HG03045 (cell line): Measurements from ENCODE around the gene ELAVL2.

Source experiments
- ATAC-seq: cut with Tn5 transposase; IDR thresholded peaks from one replicate; pipeline ENCODE4 v1.9.1; 2021; ENCODE audit warnings: mild to moderate bottlenecking, moderate library complexity; ENCODE audit not compliant: unreplicated experiment

ELAVL2 gene

GRCh38 chr9:23822261-23823169, 3.5 kb downstream of the ELAVL2 start:
- no peak for ATAC-seq

GRCh38 chr9:23821375-23822181, 4.5 kb downstream of the ELAVL2 start:
- ATAC-seq: no peak

DNA sequence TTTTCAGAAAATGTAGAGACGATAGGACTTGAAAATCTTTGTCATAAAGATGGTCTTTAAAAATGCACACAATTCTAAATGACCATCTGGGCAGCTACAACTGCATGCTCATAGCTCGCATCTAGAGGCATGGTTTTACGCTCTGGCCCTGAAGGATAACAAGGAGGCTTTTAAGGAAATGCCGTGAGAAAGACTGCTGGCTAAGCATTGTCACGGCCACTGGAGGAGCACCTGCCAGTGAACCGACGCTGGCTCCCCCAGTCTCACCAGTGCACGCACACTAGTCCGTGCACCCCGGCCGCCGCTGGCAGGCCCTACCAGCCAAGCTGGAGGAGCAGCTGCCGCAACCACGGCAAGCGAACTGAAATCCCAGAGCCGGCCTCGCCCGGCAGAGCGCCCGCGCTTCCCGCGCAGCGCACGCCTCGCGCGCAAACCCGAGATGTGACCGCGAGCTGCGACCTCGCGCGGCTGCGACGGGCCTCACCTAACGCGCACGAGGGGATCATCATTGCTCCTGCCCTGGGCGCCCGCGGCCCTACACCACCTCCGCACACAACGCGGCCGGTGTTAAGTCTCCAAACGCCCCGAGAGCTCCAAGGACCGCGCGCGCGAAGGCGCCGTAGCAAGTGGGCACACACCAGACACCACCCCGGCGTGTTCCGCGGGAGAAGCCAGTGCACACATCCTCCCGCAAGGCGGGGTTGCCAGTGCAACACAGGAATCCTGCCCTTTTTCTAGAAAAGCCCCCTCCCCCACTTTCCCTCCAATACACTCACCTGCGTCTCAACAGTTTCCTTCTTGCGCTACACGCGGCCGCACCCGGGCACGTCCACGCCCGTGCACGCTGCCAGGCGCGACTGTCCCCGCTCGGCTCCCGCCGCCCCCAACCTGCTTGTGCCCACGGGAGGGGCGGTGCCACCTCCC, 5.3 kb downstream of the ELAVL2 start:
- ATAC-seq: no peak

- ATAC-seq: no peak
These were observed 6.6 kb downstream of the ELAVL2 start for GRCh38 chr9:23819403-23819802.

- no peak for ATAC-seq
These were observed 11.8 kb downstream of the ELAVL2 start for GRCh38 chr9:23814243-23814642.

- ATAC-seq: no peak
These were observed 13.4 kb downstream of the ELAVL2 start for GRCh38 chr9:23812673-23813072.

GRCh38 chr9:23811633-23812032, 14.4 kb downstream of the ELAVL2 start:
- no peak for ATAC-seq

DNA sequence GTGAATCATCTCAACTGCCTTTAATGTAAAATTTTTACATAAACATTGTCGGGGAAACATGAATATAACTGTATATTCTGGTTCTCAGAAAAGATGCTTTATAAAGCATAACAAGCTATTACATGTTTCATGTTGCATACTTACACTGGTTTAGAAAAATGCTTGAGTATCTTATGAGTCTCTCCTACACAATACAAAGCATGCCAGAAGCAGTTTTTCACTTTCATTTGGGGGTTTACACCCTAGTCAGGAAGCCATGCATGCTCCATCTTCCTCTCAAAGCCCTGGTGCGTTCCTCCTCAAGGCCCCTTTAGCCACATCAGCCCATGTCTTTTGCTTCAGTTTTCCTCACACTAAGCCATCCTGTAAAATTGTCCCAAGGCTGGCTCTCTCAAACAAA, 22.8 kb downstream of the ELAVL2 start:
- ATAC-seq: no peak

DNA sequence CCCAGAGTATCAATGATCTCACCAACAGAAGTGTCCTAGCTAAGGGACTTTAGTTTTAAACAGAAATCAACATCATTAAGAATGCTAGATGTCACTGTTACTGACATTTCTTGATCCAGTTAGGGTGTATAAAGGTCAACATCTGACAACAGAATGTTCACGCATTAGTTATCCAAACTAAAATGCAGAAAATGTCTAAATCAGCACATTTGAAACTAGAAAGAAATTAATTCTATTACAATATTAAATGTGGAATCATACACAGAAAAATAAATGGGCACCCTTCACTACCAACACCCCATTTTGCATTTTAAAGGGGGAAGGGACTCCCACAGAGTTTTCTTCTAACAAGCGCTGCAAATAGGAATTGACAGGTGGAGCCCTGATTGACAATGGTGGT, 24.5 kb downstream of the ELAVL2 start:
- ATAC-seq: no peak

DNA sequence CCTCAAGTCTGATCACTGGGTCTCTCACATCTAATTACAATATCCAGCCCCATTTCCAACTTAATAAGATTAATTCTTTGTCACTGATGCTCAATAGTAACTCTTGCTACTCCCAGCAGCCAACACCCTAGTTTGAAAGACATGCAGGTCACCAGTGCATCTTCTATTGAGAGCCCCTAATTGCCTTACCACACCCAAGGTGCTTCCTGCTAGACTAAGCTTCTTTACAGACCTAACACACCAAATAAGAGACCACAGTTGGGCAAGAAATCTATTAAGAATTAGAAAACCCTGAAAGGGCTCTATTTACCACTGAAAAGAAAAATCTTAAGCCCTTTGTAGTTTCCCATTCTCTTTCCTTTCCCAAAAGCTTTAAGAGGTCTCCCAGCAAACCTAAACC, 26.5 kb downstream of the ELAVL2 start:
- no peak for ATAC-seq

GRCh38 chr9:23798325-23798724, 27.7 kb downstream of the ELAVL2 start:
- no peak for ATAC-seq

GRCh38 chr9:23796209-23796608, 29.8 kb downstream of the ELAVL2 start:
- no peak for ATAC-seq

DNA sequence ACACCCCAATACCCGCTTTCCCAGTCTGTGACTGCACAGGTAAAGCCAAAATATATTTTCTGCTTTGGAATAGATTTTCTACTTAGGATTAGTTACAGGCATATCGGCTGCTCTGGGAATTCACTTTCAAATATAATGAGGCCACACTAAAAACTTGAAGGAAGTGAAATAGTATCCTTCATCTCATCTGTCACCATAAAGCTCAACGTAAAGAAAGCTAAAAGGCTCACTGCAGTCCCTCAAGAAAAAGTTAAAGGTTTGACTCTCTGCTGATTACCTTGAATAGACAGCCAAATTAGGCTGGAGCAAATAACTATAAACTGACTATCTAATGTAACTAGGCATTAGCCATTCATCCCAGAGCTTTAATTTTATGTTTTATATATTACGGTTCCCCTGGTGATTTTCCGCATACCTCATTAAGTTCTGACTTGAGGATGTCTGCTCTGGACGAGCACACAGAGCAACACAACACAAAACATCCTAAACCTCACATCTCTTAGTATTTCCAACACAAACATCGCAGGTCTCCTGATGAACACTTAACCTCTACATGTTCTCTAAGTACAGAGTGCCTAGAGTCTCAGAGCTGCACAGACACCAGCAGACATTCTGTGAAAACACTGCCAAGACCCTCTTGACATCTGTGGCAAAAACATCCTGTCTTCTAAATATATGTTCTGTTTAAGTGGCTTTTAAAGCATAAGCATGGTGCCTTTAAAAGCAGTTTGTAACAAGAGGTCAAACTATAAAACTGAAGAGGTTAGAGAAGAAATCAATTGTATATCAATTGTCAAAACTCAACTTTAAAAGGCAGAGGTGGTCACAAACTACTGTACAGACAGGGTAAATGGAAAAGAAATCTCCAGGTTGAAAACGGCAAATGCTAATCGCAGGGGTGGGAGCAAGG, 35.4 kb downstream of the ELAVL2 start:
- no peak for ATAC-seq

DNA sequence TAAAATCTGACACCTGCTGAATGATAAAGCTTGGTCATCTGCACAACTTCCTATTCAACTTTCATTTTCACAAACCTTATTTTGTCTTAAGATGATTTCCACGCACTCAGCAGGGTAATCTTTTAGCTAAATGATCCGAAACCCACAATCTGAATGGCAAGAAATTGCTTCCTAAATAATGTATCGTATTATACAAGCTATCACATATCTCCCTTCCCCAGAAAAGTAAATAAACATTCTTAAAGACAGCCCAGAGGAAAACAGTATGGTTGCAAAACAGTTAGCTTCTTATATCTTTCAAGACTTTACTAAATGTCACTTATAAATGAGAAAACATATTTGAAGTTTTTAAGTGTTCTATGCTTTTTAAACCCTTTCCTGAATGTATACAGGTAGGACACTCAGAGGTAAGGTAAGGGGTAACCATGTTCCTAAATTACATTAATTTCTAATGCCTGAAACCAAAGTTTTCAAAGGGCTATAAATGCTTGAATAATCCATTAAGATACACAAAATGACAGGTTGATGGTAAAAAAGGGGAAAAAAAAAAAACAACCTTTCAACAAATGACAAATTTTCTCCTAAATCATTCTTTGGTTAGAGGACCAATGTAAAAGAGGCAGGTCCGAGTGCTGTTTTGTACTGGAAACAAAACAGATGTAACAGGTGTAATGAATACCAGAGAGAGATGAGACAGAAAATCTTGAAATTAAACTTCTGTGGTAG, 36.3 kb downstream of the ELAVL2 start:
- no peak for ATAC-seq

- ATAC-seq: no peak
These were observed 41.1 kb downstream of the ELAVL2 start for GRCh38 chr9:23784962-23785361.

GRCh38 chr9:23783509-23783908, 42.5 kb downstream of the ELAVL2 start:
- ATAC-seq: no peak

- ATAC-seq: no peak
These were observed 46.8 kb downstream of the ELAVL2 start for GRCh38 chr9:23779220-23779619.

DNA sequence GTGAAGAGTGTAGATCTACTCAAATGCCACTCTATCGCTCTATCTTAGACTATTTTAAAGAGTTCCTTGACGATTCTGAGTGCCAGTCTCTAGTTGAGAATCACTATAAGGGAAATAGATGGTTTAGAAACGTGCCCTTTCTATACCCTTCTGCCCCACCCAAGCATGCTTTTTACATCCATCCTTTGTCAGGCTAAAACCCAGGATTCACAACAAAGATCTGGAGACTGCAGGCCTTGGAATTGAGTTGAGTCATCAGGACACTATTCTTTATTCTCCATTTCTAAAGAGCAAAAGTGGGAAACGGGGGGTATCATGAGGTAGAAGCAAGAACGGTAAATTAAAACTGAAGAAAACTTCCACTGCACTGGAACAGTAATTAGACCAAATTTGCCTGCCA, 48.7 kb downstream of the ELAVL2 start:
- no peak for ATAC-seq

GRCh38 chr9:23775549-23775948, 50.5 kb downstream of the ELAVL2 start:
- no peak for ATAC-seq
